ENCODE measurements around the gene PATL2. TPM values are rescaled to one million over a fixed set of nuclear protein-coding genes. Genes with fewer than 3 reads are reported as not detected.
"Not testable (repeated sequence)": the region's sequence is repeated elsewhere in the genome, so short reads cannot be mapped to it uniquely, and the experiment has no call there.

PATL2 gene
- total RNA-seq, 1 donor from 2014 or later = 3.2 TPM

- DNase-seq (peak; percentile 72), ATAC-seq (ENCODE audit: poor library complexity) (peak; percentile 76)
- intact Hi-C loops (cut with DNase I) = no loop called here
Measured at GRCh38 chr15:44662478-44663409, 48.4 kb downstream of the PATL2 start.

- DNase-seq = no peak
- intact Hi-C loops (cut with DNase I) = no loop called here
- ATAC-seq (ENCODE audit: poor library complexity) = no peak
Measured at GRCh38 chr15:44661576-44661975, 49.5 kb downstream of the PATL2 start.

- ATAC-seq (ENCODE audit: poor library complexity) = no peak
- DNase-seq = no peak
- intact Hi-C loops (cut with DNase I) = no loop called here
Measured at GRCh38 chr15:44659056-44659455, 52.1 kb downstream of the PATL2 start.

GRCh38 chr15:44657378-44657777 is 53.7 kb downstream of the PATL2 start:
- intact Hi-C loops (cut with DNase I) = no loop called here
- DNase-seq (no peak), ATAC-seq (ENCODE audit: poor library complexity) (peak; percentile 55)

- DNase-seq (no peak), ATAC-seq (ENCODE audit: poor library complexity) (peak; percentile 34)
- intact Hi-C loops (cut with DNase I) = no loop called here
Measured at GRCh38 chr15:44656913-44657312, 54.2 kb downstream of the PATL2 start.

GRCh38 chr15:44656298-44656697 is 54.8 kb downstream of the PATL2 start:
- intact Hi-C loops (cut with DNase I) = no loop called here
- no peak for DNase-seq
- ATAC-seq (ENCODE audit: poor library complexity) = peak; percentile 18

- ATAC-seq (ENCODE audit: poor library complexity) = no peak
- no peak for DNase-seq
- intact Hi-C loops (cut with DNase I) = no loop called here
Measured at GRCh38 chr15:44654858-44655257, 56.3 kb downstream of the PATL2 start.

GRCh38 chr15:44647637-44648036 is 63.5 kb downstream of the PATL2 start:
- intact Hi-C loops (cut with DNase I) = no loop called here
- no peak for ATAC-seq (ENCODE audit: poor library complexity)
- no peak for DNase-seq

GRCh38 chr15:44647036-44647435 is 64.1 kb downstream of the PATL2 start:
- no peak for DNase-seq
- ATAC-seq (ENCODE audit: poor library complexity) = no peak
- intact Hi-C loops (cut with DNase I) = no loop called here

GRCh38 chr15:44646460-44646859 is 64.7 kb downstream of the PATL2 start:
- intact Hi-C loops (cut with DNase I) = no loop called here
- ATAC-seq (ENCODE audit: poor library complexity) (no peak), DNase-seq (no peak)

- intact Hi-C loops (cut with DNase I) = no loop called here
- DNase-seq (no peak), ATAC-seq (ENCODE audit: poor library complexity) (no peak)
Measured at GRCh38 chr15:44641651-44642050, 69.5 kb downstream of the PATL2 start.

GRCh38 chr15:44636976-44637375 is 74.1 kb downstream of the PATL2 start:
- ATAC-seq (ENCODE audit: poor library complexity) (no peak), DNase-seq (no peak)
- intact Hi-C loops (cut with DNase I) = no loop called here

GRCh38 chr15:44633603-44634002 is 77.5 kb downstream of the PATL2 start:
- DNase-seq = no peak
- intact Hi-C loops (cut with DNase I) = no loop called here
- no peak for ATAC-seq (ENCODE audit: poor library complexity)

GRCh38 chr15:44625286-44625685 is 85.8 kb downstream of the PATL2 start:
- ATAC-seq (ENCODE audit: poor library complexity); DNase-seq; intact Hi-C loops (cut with DNase I): not testable (repeated sequence)

GRCh38 chr15:44623178-44623577 is 87.9 kb downstream of the PATL2 start:
- intact Hi-C loops (cut with DNase I) = no loop called here
- no peak for DNase-seq
- ATAC-seq (ENCODE audit: poor library complexity) = no peak

GRCh38 chr15:44620081-44620480 is 91.0 kb downstream of the PATL2 start:
- DNase-seq (no peak), ATAC-seq (ENCODE audit: poor library complexity) (no peak)
- intact Hi-C loops (cut with DNase I) = no loop called here

GRCh38 chr15:44616974-44617373 is 94.1 kb downstream of the PATL2 start:
- intact Hi-C loops (cut with DNase I) = no loop called here
- ATAC-seq (ENCODE audit: poor library complexity) = peak; percentile 55

More at GRCh38 chr15:44616974-44617373, 94.1 kb downstream of the PATL2 start:
- no peak for DNase-seq
